GM12878 (cell line): ENCODE measurements around the gene CLDN17. TPM values are rescaled to one million over a fixed set of nuclear protein-coding genes. Genes with fewer than 3 reads are reported as not detected.

Experiments used
- ATAC-seq: fragments of 200-7000 bp; cut with Tn5 transposase; 3 replicates; pipeline ENCODE4 v1.9.1; 2020; ENCODE audit warnings: mild to moderate bottlenecking, moderate library complexity
- BruUV-seq: library from RNA; stranded (reverse); fragments of 400-500 nt; replicated peaks from 2 replicates; lab custom pipeline; 2021; lab: Mats Ljungman, UMichigan
- CTCF ChIA-PET: fragments of 300-600 bp; sonication (Branson Sonifier 250); formaldehyde crosslinking; extraction: SDS; loops from one replicate; lab custom pipeline; 2021; ENCODE audit warnings: inconsistent platforms; lab: Yijun Ruan, JAX
- POLR2A ChIA-PET: fragments of 350-600 bp; formaldehyde crosslinking; extraction: SDS; loops from one replicate; lab custom pipeline; 2021; ENCODE audit warnings: inconsistent platforms; lab: Charles Lee
- RAD21 ChIA-PET: fragments of 300-600 bp; sonication (Branson Sonifier 250); formaldehyde crosslinking; loops from one replicate; lab custom pipeline; 2023; ENCODE audit warnings: antibody characterized with exemption; ENCODE audit not compliant: unreplicated experiment; lab: Charles Lee
- SMC1A ChIA-PET: fragments of 300-600 bp; sonication (Branson Sonifier 250); formaldehyde crosslinking; loops from one replicate; lab custom pipeline; 2023; ENCODE audit not compliant: unreplicated experiment, uncharacterized antibody; lab: Charles Lee
- DNase-seq: peaks from one replicate; pipeline ENCODE4 v3.0.0-alpha.2; 2011; ENCODE audit warnings: low read depth, low spot score
- FAIRE-seq: peaks from 3 replicates; lab custom pipeline; 2011; peaks lifted over from hg19 to GRCh38; lab: Jason Lieb, UNC
- H2AFZ ChIP-seq: 2 replicates; pipeline ENCODE4 v1.6.0; 2011; ENCODE audit warnings: low read depth, low read length, control low read depth; ENCODE audit not compliant: control insufficient read depth
- H3K27ac ChIP-seq: 2 replicates; pipeline ENCODE4 v1.5.1; 2011; ENCODE audit warnings: control low read depth; ENCODE audit not compliant: control insufficient read depth, insufficient read depth
- H3K27me3 ChIP-seq, 2 experiments: replicated peaks in 1 of 2; 2 replicates each; pipeline versions ENCODE4 v1.6.0 to v1.6.1; 2011; ENCODE audit warnings: low read length in 1 of 2; ENCODE audit not compliant: control insufficient read depth in 2 of 2, insufficient read depth in 2 of 2
- H3K36me3 ChIP-seq, 2 experiments: 2 replicates each; pipeline ENCODE4 v1.5.1; 2011; ENCODE audit warnings: low read length in 1 of 2; ENCODE audit not compliant: control insufficient read depth in 2 of 2, insufficient read depth in 2 of 2
- H3K4me1 ChIP-seq: 2 replicates; pipeline ENCODE4 v1.6.1; 2011; ENCODE audit warnings: mild to moderate bottlenecking, low read length, moderate library complexity, mixed read lengths; ENCODE audit not compliant: control insufficient read depth, insufficient read depth
- H3K4me2 ChIP-seq: 2 replicates; pipeline ENCODE4 v1.6.0; 2011; ENCODE audit warnings: control low read depth; ENCODE audit not compliant: control insufficient read depth, insufficient read depth
- H3K4me3 ChIP-seq: fragments of 200-600 bp; sonication (generic); 2 replicates; pipeline ENCODE4 v1.5.1; 2016
- H3K79me2 ChIP-seq: 2 replicates; pipeline ENCODE4 v1.6.0; 2011; ENCODE audit warnings: low read length; ENCODE audit not compliant: control insufficient read depth, insufficient read depth
- H3K9ac ChIP-seq: 2 replicates; pipeline ENCODE4 v1.8.0; 2011; ENCODE audit warnings: low read length, control low read depth, mixed read lengths; ENCODE audit not compliant: control insufficient read depth, insufficient read depth
- H3K9me3 ChIP-seq: replicated peaks from 3 replicates; pipeline ENCODE4 v1.5.1; 2011; ENCODE audit warnings: mild to moderate bottlenecking, low read length; ENCODE audit not compliant: control insufficient read depth, insufficient read depth
- H4K20me1 ChIP-seq: 2 replicates; pipeline ENCODE4 v1.6.0; 2011; ENCODE audit not compliant: control insufficient read depth, insufficient read depth
- ETV6 ChIP-seq, 2 experiments: fragments of 450-650 bp in 1 of 2; IDR thresholded peaks in 1 of 2; conservative IDR thresholded peaks in 1 of 2; 2 replicates each; pipeline ENCODE4 v1.6.1; 2014; ENCODE audit warnings: antibody characterized with exemption in 1 of 2, borderline replicate concordance in 1 of 2, low read depth in 1 of 2, mild to moderate bottlenecking in 1 of 2, moderate library complexity in 1 of 2
- WGBS: methylation state at CpG from one replicate; pipeline ENCODE4 v1.1.6; 2016; ENCODE audit warnings: low lambda C conversion rate; ENCODE audit not compliant: insufficient replicate concordance, insufficient coverage; ENCODE audit errors: missing lambda C conversion rate; 5-methylcytosine and 5-hydroxymethylcytosine counted together
- in situ Hi-C: fragments of 300-500 bp; cut with MboI; formaldehyde crosslinking; loops from 9 replicates; pipeline ENCODE4 v1.14.3; 2018; ENCODE audit warnings: mixed read lengths
- intact Hi-C: fragments of 100-400 bp; cut with micrococcal nuclease; formaldehyde crosslinking; loops from one replicate; pipeline ENCODE4 v1.14.2; 2022; ENCODE audit not compliant: unreplicated experiment
- polyA plus RNA-seq, 11 experiments: library from polyadenylated mRNA; depleted of rRNA in 4 of 11; unstranded in 6 of 11; stranded (reverse) in 5 of 11; fragments of >200 nt; fragmentation: Nextera tagmentation in 4 of 11; fragmentation: Illumina TruSeq in 1 of 11; extraction: Ambion mirVana in 4 of 11; extraction: Trizol in 1 of 11; gene quantifications; 1 replicate in 1 of 11; 2 replicates in 10 of 11; pipeline versions ENCODE4 v1.2.1 to v1.2.3, GENCODE V29; 2011 to 2016; ENCODE audit warnings: inconsistent platforms in 2 of 11, missing spikeins in 2 of 11, low read depth in 1 of 11
- total RNA-seq, 4 experiments: library from RNA; depleted of rRNA in 3 of 4; stranded (reverse); fragments of >200 nt in 3 of 4; fragmentation: Illumina TruSeq in 1 of 4; extraction: Trizol in 1 of 4; gene quantifications; 2 replicates each; pipeline versions ENCODE4 v1.2.1 to v1.2.3, GENCODE V29; 2013 to 2021

CLDN17 gene
- total and polyA plus RNA-seq, 10 of the 15 experiments (the other 5 are each of a cell fraction or from before 2014, with no cell fraction given): not detected

- SMC1A ChIA-PET: interaction anchor here (1.3 kb wide), 1 partner anchor 350 kb away, joined by 4 read pairs; no protein-coding TSS in a partner anchor
- Histone ChIP-seq H3K27me3 (no peaks in the 10 kb centered on the region), H3K36me3 (no peaks in the 10 kb centered on the region), H3K4me1 (no peaks in the 10 kb centered on the region), H3K4me3 (no peak overlapping the region), H3K9me3 (no peaks in the 10 kb centered on the region), H3K4me2 (no peak overlapping the region), H3K27ac (no peak overlapping the region), H3K79me2 (no peaks in the 10 kb centered on the region), H4K20me1 (no peaks in the 10 kb centered on the region), H3K9ac (no peak overlapping the region), H2AFZ (no peak overlapping the region)
- ATAC-seq (no peak), FAIRE-seq (no peak), DNase-seq (no peak)
- CTCF ChIA-PET: no interaction called here
- RAD21 ChIA-PET: no interaction called here
- POLR2A ChIA-PET: no interaction called here
- in situ Hi-C loops (no loop called here), intact Hi-C loops (no loop called here)
- TF ChIP-seq ETV6 (conservative IDR thresholded peaks at IDR 0.05 in 1 of 2, IDR thresholded peaks at IDR 0.05 in 1 of 2; ENCODE audit: borderline replicate concordance in 1 of 2, low read depth in 1 of 2): no peak
- BruUV-seq: no TSS peak
- WGBS: 15% methylated on average over 3 of the region's 3 CpGs
Observed at GRCh38 chr21:30116479-30116878, 50.1 kb downstream of the CLDN17 start.

Other genes with a start within 250 kb of the CLDN17 start
Only the 7 nearest of the 9 such genes appear.
- gene CLDN8, start 49.3 kb upstream of the CLDN17 start, total RNA-seq (2014; rRNA removed): not detected in 2 replicates
- not detected in 2 replicates for gene CLDN8, start 49.3 kb upstream of the CLDN17 start, total RNA-seq (2014; rRNA removed; fragmentation: Illumina TruSeq; extraction: Trizol)
- not detected in 2 replicates for gene CLDN8, start 49.3 kb upstream of the CLDN17 start, total RNA-seq (2021)
- not detected in 2 replicates for gene CLDN8, start 49.3 kb upstream of the CLDN17 start, polyA plus RNA-seq (2011; rRNA removed)
- not detected in 2 replicates for gene CLDN8, start 49.3 kb upstream of the CLDN17 start, polyA plus RNA-seq (2014; fragmentation: Illumina TruSeq; extraction: Trizol)
- gene CLDN8, start 49.3 kb upstream of the CLDN17 start, polyA plus RNA-seq (2014; fragmentation: Nextera tagmentation; extraction: Ambion mirVana): not detected
- gene CLDN8, start 49.3 kb upstream of the CLDN17 start, polyA plus RNA-seq (2014; rRNA removed): not detected in 2 replicates
- gene CLDN8, start 49.3 kb upstream of the CLDN17 start, polyA plus RNA-seq (2016; fragmentation: Nextera tagmentation; extraction: Ambion mirVana): not detected
- not detected in 2 replicates for gene KRTAP24-1, start 116.1 kb upstream of the CLDN17 start, total RNA-seq (2014; rRNA removed)
- gene KRTAP24-1, start 116.1 kb upstream of the CLDN17 start, total RNA-seq (2014; rRNA removed; fragmentation: Illumina TruSeq; extraction: Trizol): not detected in 2 replicates
- not detected in 2 replicates for gene KRTAP24-1, start 116.1 kb upstream of the CLDN17 start, total RNA-seq (2021)
- gene KRTAP24-1, start 116.1 kb upstream of the CLDN17 start, polyA plus RNA-seq (2011; rRNA removed): not detected in 2 replicates
- not detected in 2 replicates for gene KRTAP24-1, start 116.1 kb upstream of the CLDN17 start, polyA plus RNA-seq (2014; fragmentation: Illumina TruSeq; extraction: Trizol)
- gene KRTAP24-1, start 116.1 kb upstream of the CLDN17 start, polyA plus RNA-seq (2014; fragmentation: Nextera tagmentation; extraction: Ambion mirVana): not detected
- gene KRTAP24-1, start 116.1 kb upstream of the CLDN17 start, polyA plus RNA-seq (2014; rRNA removed): not detected in 2 replicates
- not detected for gene KRTAP24-1, start 116.1 kb upstream of the CLDN17 start, polyA plus RNA-seq (2016; fragmentation: Nextera tagmentation; extraction: Ambion mirVana)
- not detected in 2 replicates for gene KRTAP25-1, start 122.7 kb upstream of the CLDN17 start, total RNA-seq (2014; rRNA removed)
- gene KRTAP25-1, start 122.7 kb upstream of the CLDN17 start, total RNA-seq (2014; rRNA removed; fragmentation: Illumina TruSeq; extraction: Trizol): not detected in 2 replicates
- gene KRTAP25-1, start 122.7 kb upstream of the CLDN17 start, total RNA-seq (2021): not detected in 2 replicates
- gene KRTAP25-1, start 122.7 kb upstream of the CLDN17 start, polyA plus RNA-seq (2011; rRNA removed): not detected in 2 replicates
- gene KRTAP25-1, start 122.7 kb upstream of the CLDN17 start, polyA plus RNA-seq (2014; fragmentation: Illumina TruSeq; extraction: Trizol): not detected in 2 replicates
- not detected for gene KRTAP25-1, start 122.7 kb upstream of the CLDN17 start, polyA plus RNA-seq (2014; fragmentation: Nextera tagmentation; extraction: Ambion mirVana)
- not detected in 2 replicates for gene KRTAP25-1, start 122.7 kb upstream of the CLDN17 start, polyA plus RNA-seq (2014; rRNA removed)
- not detected for gene KRTAP25-1, start 122.7 kb upstream of the CLDN17 start, polyA plus RNA-seq (2016; fragmentation: Nextera tagmentation; extraction: Ambion mirVana)
- not detected in 2 replicates for gene KRTAP26-1, start 153.5 kb upstream of the CLDN17 start, total RNA-seq (2014; rRNA removed)
- gene KRTAP26-1, start 153.5 kb upstream of the CLDN17 start, total RNA-seq (2014; rRNA removed; fragmentation: Illumina TruSeq; extraction: Trizol): not detected in 2 replicates
- not detected in 2 replicates for gene KRTAP26-1, start 153.5 kb upstream of the CLDN17 start, total RNA-seq (2021)
- not detected in 2 replicates for gene KRTAP26-1, start 153.5 kb upstream of the CLDN17 start, polyA plus RNA-seq (2011; rRNA removed)
- not detected in 2 replicates for gene KRTAP26-1, start 153.5 kb upstream of the CLDN17 start, polyA plus RNA-seq (2014; fragmentation: Illumina TruSeq; extraction: Trizol)
- gene KRTAP26-1, start 153.5 kb upstream of the CLDN17 start, polyA plus RNA-seq (2014; fragmentation: Nextera tagmentation; extraction: Ambion mirVana): not detected
- not detected in 2 replicates for gene KRTAP26-1, start 153.5 kb upstream of the CLDN17 start, polyA plus RNA-seq (2014; rRNA removed)
- not detected for gene KRTAP26-1, start 153.5 kb upstream of the CLDN17 start, polyA plus RNA-seq (2016; fragmentation: Nextera tagmentation; extraction: Ambion mirVana)
- not detected in 2 replicates for gene KRTAP27-1, start 170.9 kb upstream of the CLDN17 start, total RNA-seq (2014; rRNA removed)
- gene KRTAP27-1, start 170.9 kb upstream of the CLDN17 start, total RNA-seq (2014; rRNA removed; fragmentation: Illumina TruSeq; extraction: Trizol): not detected in 2 replicates
- gene KRTAP27-1, start 170.9 kb upstream of the CLDN17 start, total RNA-seq (2021): not detected in 2 replicates
- not detected in 2 replicates for gene KRTAP27-1, start 170.9 kb upstream of the CLDN17 start, polyA plus RNA-seq (2011; rRNA removed)
- not detected in 2 replicates for gene KRTAP27-1, start 170.9 kb upstream of the CLDN17 start, polyA plus RNA-seq (2014; fragmentation: Illumina TruSeq; extraction: Trizol)
- gene KRTAP27-1, start 170.9 kb upstream of the CLDN17 start, polyA plus RNA-seq (2014; fragmentation: Nextera tagmentation; extraction: Ambion mirVana): not detected
- not detected in 2 replicates for gene KRTAP27-1, start 170.9 kb upstream of the CLDN17 start, polyA plus RNA-seq (2014; rRNA removed)
- gene KRTAP27-1, start 170.9 kb upstream of the CLDN17 start, polyA plus RNA-seq (2016; fragmentation: Nextera tagmentation; extraction: Ambion mirVana): not detected
- not detected in 2 replicates for gene KRTAP23-1, start 181.8 kb upstream of the CLDN17 start, total RNA-seq (2014; rRNA removed)
- not detected in 2 replicates for gene KRTAP23-1, start 181.8 kb upstream of the CLDN17 start, total RNA-seq (2014; rRNA removed; fragmentation: Illumina TruSeq; extraction: Trizol)
- not detected in 2 replicates for gene KRTAP23-1, start 181.8 kb upstream of the CLDN17 start, total RNA-seq (2021)
- not detected in 2 replicates for gene KRTAP23-1, start 181.8 kb upstream of the CLDN17 start, polyA plus RNA-seq (2011; rRNA removed)
- gene KRTAP23-1, start 181.8 kb upstream of the CLDN17 start, polyA plus RNA-seq (2014; fragmentation: Illumina TruSeq; extraction: Trizol): not detected in 2 replicates
- gene KRTAP23-1, start 181.8 kb upstream of the CLDN17 start, polyA plus RNA-seq (2014; fragmentation: Nextera tagmentation; extraction: Ambion mirVana): not detected
- gene KRTAP23-1, start 181.8 kb upstream of the CLDN17 start, polyA plus RNA-seq (2014; rRNA removed): not detected in 2 replicates
- not detected for gene KRTAP23-1, start 181.8 kb upstream of the CLDN17 start, polyA plus RNA-seq (2016; fragmentation: Nextera tagmentation; extraction: Ambion mirVana)
- not detected in 2 replicates for gene KRTAP13-2, start 205.5 kb upstream of the CLDN17 start, total RNA-seq (2014; rRNA removed)
- gene KRTAP13-2, start 205.5 kb upstream of the CLDN17 start, total RNA-seq (2014; rRNA removed; fragmentation: Illumina TruSeq; extraction: Trizol): not detected in 2 replicates
- not detected in 2 replicates for gene KRTAP13-2, start 205.5 kb upstream of the CLDN17 start, total RNA-seq (2021)
- gene KRTAP13-2, start 205.5 kb upstream of the CLDN17 start, polyA plus RNA-seq (2011; rRNA removed): not detected in 2 replicates
- gene KRTAP13-2, start 205.5 kb upstream of the CLDN17 start, polyA plus RNA-seq (2014; fragmentation: Illumina TruSeq; extraction: Trizol): not detected in 2 replicates
- gene KRTAP13-2, start 205.5 kb upstream of the CLDN17 start, polyA plus RNA-seq (2014; fragmentation: Nextera tagmentation; extraction: Ambion mirVana): not detected
- gene KRTAP13-2, start 205.5 kb upstream of the CLDN17 start, polyA plus RNA-seq (2014; rRNA removed): not detected in 2 replicates
- not detected for gene KRTAP13-2, start 205.5 kb upstream of the CLDN17 start, polyA plus RNA-seq (2016; fragmentation: Nextera tagmentation; extraction: Ambion mirVana)